ENCODE data around the gene NFX1.

Gene NFX1

DNA sequence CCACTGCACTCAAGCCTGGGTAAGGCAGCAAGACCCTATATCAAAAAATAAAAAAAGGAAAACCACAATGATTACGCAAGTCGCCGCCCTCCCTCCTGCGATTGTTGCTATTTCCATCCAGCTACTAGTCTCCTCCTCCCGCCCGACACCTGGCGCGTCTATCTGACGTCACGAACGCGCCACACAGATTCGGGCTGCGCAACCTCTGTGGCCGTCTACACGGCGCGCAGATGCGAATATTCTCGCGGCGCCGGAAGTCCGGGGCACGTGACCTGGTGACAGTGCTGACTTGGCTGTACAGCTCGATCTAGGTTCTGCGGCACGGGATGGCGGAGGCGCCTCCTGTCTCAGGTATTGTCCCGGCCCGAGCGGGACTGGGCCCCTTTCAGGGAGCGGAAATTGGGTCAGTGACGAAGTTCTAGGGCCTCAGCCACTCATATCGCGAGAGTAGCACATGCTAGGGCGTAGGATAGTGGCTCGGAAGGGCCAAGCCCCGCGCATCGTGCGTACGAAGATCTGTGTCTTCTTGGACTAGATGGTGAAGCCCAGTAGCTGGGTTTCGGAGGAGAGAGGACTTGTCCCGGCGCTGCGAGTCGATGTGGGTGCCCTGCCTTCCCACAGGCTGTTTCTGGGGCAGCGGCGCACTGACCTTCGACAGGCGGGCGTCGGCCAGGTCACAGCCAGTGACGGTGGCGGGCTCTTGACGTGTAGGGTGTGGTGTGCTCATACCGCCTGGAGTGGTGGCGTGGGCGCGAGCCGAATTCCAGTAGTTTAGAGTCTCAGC is at the start of gene NFX1:
Gene NFX1 (plus strand): TSS at position 270 of the 784 bp plus-strand sequence. CDS start 57 bp downstream, at position 327.
- H3K9me3 Mint-ChIP-seq, result no peaks in the 10 kb centered on the region
- H3K4me1 Mint-ChIP-seq, result peaks cover 71% of the 10 kb centered on the region
- CTCF ChIA-PET, result interaction anchor here (0.8 to 2.0 kb wide), 5 partner anchors 18 to 176 kb away, joined by 3 to 7 read pairs (median 5); no protein-coding TSS in a partner anchor
- H3K27ac Mint-ChIP-seq, result peak within 1 kb of the TSS; percentile 100
- H3K36me3 Mint-ChIP-seq, result peaks cover 41% of the 10 kb centered on the region
- peak within 1 kb of the TSS; percentile 91 for H3K4me3 Mint-ChIP-seq
- peak; percentile 99 for DNase-seq
- H3K27me3 Mint-ChIP-seq, result peaks cover 5% of the 10 kb centered on the region

DNA sequence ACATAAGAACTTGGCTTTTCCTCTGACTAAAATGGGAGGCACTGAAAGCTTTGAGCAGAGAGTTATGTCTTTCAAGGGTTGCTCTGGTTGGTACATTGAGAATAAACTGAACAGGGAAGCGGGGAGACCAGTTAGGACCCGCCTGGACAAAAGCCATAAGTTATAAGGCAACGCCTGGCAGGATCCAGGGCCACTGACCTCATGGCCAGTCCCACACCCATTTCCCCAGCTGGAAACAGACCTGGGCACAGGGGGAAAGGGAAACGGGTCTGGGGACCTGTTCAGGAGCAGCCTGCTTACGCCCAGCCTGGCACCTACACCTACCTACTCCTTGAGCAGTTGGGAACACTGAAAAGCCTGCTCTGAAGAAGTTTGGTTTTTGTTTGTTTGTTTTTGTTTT is 49.0 kb upstream of the NFX1 start:
- H3K27ac Mint-ChIP-seq, result no peak overlapping the region
- peaks cover 26% of the 10 kb centered on the region for H3K27me3 Mint-ChIP-seq
- no peak overlapping the region for H3K4me3 Mint-ChIP-seq
- no peaks in the 10 kb centered on the region for H3K9me3 Mint-ChIP-seq
- H3K4me1 Mint-ChIP-seq, result peaks cover 2% of the 10 kb centered on the region
- CTCF ChIA-PET, result no interaction called here
- H3K36me3 Mint-ChIP-seq, result no peaks in the 10 kb centered on the region
- no peak for DNase-seq

DNA sequence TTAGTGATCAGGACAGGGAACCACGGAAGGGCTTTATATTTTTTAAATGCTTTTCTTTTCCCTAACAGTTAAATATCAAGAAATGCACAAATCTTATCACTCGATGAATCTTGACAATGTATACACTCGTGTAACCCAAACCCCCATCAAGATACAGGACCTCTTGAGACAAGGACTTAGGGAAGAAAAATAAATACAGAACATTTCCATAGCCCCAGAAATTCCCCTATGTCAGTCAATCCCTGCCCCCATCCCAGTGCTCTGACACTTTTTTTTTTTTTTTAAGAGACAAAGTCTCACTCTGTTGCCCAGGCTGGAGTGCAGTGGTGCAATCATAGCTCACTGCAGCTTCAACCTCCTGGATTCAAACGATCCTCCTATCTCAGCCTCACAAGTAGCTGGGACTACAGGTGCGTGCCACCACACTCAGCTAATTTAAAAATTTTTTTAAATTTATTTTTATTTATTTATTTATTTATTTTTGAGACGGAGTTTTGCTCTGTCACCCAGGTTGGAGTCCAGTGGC is 47.6 kb upstream of the NFX1 start:
- Mint-ChIP-seq H3K36me3 (peaks cover 4% of the 10 kb centered on the region), H3K27ac (no peak overlapping the region), H3K4me3 (no peak overlapping the region), H3K9me3 (no peaks in the 10 kb centered on the region), H3K27me3 (peaks cover 17% of the 10 kb centered on the region), H3K4me1 (peaks cover 2% of the 10 kb centered on the region)
- CTCF ChIA-PET, result interaction anchor here (0.9 to 1.1 kb wide), 3 partner anchors 9 to 17 kb away, joined by 3 to 5 read pairs (median 3); no protein-coding TSS in a partner anchor
- DNase-seq, result no peak

DNA sequence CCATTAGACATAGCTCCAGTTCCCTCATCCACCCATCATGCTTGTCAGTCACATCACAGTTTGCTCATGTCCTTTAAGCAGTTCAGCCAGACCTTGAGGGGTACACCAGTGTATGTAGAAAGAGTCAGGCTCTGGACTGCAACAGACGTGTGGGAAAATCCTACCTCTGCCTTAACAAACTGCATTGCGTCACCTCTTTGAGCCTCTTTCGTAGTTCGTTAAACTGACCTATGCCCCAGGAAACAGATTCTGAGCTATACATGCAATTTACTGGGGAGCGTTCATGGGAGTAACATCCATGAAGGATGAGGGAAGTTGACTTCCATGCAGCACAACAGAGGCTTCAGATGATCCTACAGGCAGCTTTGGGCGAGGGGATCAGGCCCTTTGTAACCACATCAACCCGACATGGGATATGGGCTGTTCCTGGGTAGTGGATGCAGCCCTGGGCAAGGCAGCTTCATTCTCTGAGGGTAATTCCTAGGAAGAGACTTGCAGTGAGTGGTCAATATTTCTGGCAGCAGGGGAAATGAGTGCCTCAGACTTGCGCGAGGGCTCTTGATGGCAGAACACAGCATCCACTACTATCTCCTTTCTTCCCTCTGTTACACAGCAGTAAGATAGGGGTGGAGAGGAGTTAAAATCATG is 46.1 kb upstream of the NFX1 start:
- H3K9me3 Mint-ChIP-seq, result no peaks in the 10 kb centered on the region
- CTCF ChIA-PET, result no interaction called here
- H3K4me1 Mint-ChIP-seq, result peaks cover 2% of the 10 kb centered on the region
- no peak overlapping the region for H3K4me3 Mint-ChIP-seq
- H3K27ac Mint-ChIP-seq, result no peak overlapping the region
- no peak for DNase-seq
- peaks cover 5% of the 10 kb centered on the region for H3K36me3 Mint-ChIP-seq
- peaks cover 17% of the 10 kb centered on the region for H3K27me3 Mint-ChIP-seq

DNA sequence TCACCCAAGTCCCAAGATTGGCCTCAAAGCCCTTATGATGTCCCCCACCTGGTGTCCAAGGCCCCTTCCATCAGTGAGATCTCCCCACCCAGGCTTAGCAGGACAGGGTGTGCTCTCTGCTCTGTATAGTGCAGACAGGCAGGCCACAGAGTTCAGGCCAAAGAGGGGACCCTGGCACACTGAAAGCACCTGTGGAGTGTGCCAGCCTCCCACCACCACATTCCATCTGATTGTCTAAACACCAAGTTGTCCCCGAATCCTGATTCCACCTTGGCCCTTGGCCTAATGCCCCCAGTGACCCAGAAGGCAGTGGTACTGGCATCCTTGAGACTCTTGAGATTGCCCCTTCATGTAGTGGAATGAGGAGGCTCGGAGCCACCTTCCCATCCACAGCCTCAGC is 45.0 kb upstream of the NFX1 start:
- no peak overlapping the region for H3K27ac Mint-ChIP-seq
- no peak overlapping the region for H3K4me3 Mint-ChIP-seq
- peaks cover 2% of the 10 kb centered on the region for H3K4me1 Mint-ChIP-seq
- H3K27me3 Mint-ChIP-seq, result peaks cover 8% of the 10 kb centered on the region
- no peak for DNase-seq
- CTCF ChIA-PET, result no interaction called here
- H3K9me3 Mint-ChIP-seq, result no peaks in the 10 kb centered on the region
- H3K36me3 Mint-ChIP-seq, result peaks cover 7% of the 10 kb centered on the region

DNA sequence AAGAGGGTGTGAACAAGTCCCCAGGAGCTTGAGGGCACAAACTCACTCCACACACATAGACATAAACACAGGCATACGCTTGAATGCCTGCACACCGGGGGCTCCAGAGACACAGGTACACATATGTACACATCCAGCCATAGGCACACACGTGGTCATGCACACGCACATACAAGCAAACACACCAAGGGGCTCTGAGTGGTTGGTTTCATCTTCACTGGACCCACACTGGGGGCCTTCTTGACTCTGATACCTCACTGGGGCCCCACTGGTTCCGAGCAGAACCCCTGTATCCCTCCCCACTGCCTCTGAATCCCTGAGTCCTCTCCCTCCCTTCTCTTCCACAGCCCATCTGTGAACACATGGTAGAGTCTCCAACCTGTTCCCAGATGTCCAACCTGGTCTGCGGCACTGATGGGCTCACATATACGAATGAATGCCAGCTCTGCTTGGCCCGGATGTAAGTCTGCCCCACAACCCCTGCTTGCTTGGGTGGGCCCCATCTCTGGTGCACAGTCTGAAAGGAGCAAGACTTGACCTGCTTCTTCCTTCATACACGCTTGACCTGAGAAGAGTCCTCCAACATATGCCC is 44.0 kb upstream of the NFX1 start:
- no peak for DNase-seq
- H3K27ac Mint-ChIP-seq, result no peak overlapping the region
- CTCF ChIA-PET, result no interaction called here
- no peak overlapping the region for H3K4me3 Mint-ChIP-seq
- no peaks in the 10 kb centered on the region for H3K9me3 Mint-ChIP-seq
- H3K4me1 Mint-ChIP-seq, result peaks cover 2% of the 10 kb centered on the region
- H3K27me3 Mint-ChIP-seq, result peaks cover 8% of the 10 kb centered on the region
- H3K36me3 Mint-ChIP-seq, result peaks cover 9% of the 10 kb centered on the region

DNA sequence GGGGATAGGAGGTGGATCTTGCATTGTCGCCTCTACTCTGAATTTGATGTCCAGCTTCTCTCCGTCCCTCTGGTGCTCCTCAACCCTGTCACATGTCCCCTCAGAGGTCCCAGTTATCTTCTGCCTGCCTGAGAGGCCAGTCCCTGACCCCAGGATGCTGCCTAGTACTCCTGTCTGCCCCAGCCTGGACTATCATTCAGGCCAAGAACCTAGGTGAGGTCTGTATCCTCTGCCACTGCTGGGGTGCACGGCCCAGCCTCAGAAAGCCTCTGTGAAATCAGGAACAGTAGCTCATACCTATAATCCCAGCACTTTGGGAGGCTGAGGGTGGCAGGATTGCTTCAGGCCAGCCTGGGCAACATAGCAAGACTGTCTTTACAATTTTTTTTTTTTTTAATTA is 41.7 kb upstream of the NFX1 start:
- DNase-seq, result no peak
- peaks cover 17% of the 10 kb centered on the region for H3K36me3 Mint-ChIP-seq
- H3K4me1 Mint-ChIP-seq, result peaks cover 2% of the 10 kb centered on the region
- H3K27ac Mint-ChIP-seq, result no peak overlapping the region
- no peaks in the 10 kb centered on the region for H3K9me3 Mint-ChIP-seq
- H3K4me3 Mint-ChIP-seq, result no peak overlapping the region
- CTCF ChIA-PET, result interaction anchor here (0.5 kb wide), 1 partner anchor 59 kb away, joined by 3 read pairs; no protein-coding TSS in a partner anchor
- H3K27me3 Mint-ChIP-seq, result no peaks in the 10 kb centered on the region

DNA sequence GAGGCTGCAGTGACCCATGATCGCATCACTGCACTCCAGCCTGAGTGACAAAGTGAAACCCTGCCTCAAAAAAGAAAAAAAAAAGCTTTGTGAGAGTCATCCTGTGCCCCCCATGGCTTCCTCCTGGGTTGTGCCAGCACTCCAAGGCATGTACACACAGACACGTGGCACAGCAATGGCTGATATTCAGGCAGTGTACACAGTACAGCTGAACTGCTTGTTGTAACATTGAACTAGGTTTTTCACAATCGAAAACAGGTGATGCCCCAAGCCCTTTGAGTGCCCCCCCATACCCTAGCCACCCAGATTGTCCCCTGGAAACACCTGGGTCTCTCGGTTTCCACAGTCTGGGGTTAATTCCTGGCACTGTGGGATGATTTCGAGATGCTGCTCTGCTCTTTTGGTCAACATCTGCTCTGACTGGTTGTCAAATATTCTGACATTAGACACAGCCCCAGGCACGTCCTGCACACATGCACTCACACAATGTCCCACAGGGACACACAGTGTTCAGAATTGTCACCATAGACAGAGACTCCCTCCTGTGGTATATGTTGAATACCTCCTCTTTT is 41.1 kb upstream of the NFX1 start:
- DNase-seq, result no peak
- Mint-ChIP-seq H3K9me3 (no peaks in the 10 kb centered on the region), H3K27ac (peak overlapping the region; percentile 34), H3K4me3 (no peak overlapping the region), H3K27me3 (no peaks in the 10 kb centered on the region), H3K36me3 (peaks cover 18% of the 10 kb centered on the region), H3K4me1 (peaks cover 2% of the 10 kb centered on the region)
- CTCF ChIA-PET, result no interaction called here

DNA sequence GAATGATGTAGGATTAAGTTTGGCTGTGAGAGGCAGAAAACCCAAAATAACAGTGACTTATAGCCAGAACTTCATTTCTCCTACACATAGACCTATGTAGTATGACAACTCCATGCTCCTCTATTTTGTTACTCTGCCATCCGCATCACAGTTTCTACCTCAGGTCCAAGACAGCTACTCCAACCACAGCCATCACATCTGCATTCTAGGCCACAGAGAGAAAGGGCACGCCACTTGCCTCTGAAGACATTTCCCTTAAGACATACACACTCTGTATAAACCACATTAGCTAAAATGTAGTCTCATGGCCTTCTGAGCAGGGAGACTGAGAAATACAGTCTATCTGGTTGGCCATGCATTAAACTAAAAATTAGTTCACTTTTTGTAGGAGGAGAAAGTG is 40.3 kb upstream of the NFX1 start:
- H3K36me3 Mint-ChIP-seq, result peaks cover 26% of the 10 kb centered on the region
- H3K27me3 Mint-ChIP-seq, result no peaks in the 10 kb centered on the region
- H3K27ac Mint-ChIP-seq, result no peak overlapping the region

DNA sequence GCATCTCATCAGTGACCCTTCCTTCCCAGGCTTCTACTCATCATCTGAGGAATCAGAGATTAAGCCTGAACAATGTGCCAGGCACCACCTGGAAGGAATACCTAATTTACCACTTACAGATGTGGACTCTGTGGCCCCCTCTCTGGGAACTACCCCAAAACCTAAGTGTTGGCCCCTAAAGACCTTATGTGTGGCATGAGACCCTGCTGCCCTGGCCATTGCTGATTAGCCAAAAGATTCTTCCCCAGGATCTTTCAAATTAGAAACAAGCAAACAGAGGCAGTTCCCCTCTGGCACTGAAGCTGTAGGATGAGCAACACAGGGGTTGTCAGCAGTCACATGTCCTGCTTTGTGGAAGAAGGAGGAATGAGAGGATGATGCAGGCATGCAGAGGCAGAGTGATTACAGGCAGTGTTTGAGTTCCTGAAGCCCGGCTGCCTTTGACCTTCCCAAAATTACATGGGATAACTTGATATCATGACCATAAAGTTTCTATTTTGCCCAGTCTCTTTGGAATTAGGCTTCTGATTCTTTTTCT is 39.8 kb upstream of the NFX1 start:
- H3K27ac Mint-ChIP-seq, result peak overlapping the region; percentile 11
- DNase-seq, result no peak
- CTCF ChIA-PET, result no interaction called here
- peaks cover 2% of the 10 kb centered on the region for H3K4me1 Mint-ChIP-seq
- H3K4me3 Mint-ChIP-seq, result no peak overlapping the region
- peaks cover 27% of the 10 kb centered on the region for H3K36me3 Mint-ChIP-seq
- no peaks in the 10 kb centered on the region for H3K9me3 Mint-ChIP-seq
- H3K27me3 Mint-ChIP-seq, result no peaks in the 10 kb centered on the region

More for the DNA sequence above, 40.3 kb upstream of the NFX1 start:
- H3K4me1 Mint-ChIP-seq, result peaks cover 2% of the 10 kb centered on the region
- no peak overlapping the region for H3K4me3 Mint-ChIP-seq
- no peak for DNase-seq
- H3K9me3 Mint-ChIP-seq, result no peaks in the 10 kb centered on the region
- CTCF ChIA-PET, result no interaction called here

DNA sequence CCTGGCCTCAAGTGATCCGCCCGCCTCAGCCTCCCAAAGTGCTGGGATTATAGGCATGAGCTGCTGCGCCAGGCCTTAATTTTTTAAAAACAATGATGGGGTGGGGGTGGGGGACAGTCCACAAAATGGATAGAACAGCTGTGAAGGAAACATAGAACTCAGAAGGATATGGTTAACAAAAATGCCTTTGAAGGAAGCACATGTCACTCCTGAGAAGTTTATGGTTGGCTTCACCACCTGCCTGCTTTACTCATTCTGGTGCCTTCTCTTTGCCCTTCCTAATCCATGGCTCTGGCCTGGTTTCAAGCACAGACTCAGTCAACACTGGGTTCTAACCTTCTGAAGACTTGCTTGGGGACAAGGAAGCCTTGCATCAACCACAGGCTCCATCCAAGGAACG is 36.1 kb upstream of the NFX1 start:
- DNase-seq, result no peak
- Mint-ChIP-seq H3K4me1 (peaks cover 2% of the 10 kb centered on the region), H3K27ac (no peak overlapping the region), H3K9me3 (no peaks in the 10 kb centered on the region), H3K36me3 (peaks cover 49% of the 10 kb centered on the region), H3K27me3 (no peaks in the 10 kb centered on the region), H3K4me3 (no peak overlapping the region)
- CTCF ChIA-PET, result interaction anchor here (1.0 kb wide), 1 partner anchor 84 kb away, joined by 3 read pairs; no protein-coding TSS in a partner anchor

DNA sequence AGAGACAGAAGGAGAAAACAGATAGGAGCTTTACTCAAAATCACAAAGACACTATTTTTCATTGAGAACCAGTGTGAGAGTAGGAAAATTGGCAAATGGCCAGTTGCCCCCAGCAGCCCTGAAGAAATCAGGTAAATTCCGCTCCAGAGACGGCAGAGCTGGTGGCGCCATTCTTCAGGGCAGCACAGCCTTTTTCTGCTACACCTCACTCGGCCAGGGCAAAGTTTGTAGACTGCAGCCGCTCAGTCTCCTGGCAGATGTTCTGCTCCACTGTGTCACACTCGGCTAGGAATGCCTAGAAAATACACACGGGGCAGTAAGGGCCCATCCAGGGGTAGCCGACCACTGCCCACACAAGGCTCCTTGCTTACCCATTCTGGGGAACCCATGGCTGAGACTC is 35.3 kb upstream of the NFX1 start:
- Mint-ChIP-seq H3K4me3 (no peak overlapping the region), H3K27ac (no peak overlapping the region), H3K4me1 (peaks cover 2% of the 10 kb centered on the region), H3K9me3 (no peaks in the 10 kb centered on the region), H3K27me3 (no peaks in the 10 kb centered on the region), H3K36me3 (peaks cover 54% of the 10 kb centered on the region)
- CTCF ChIA-PET, result interaction anchor here (1.0 kb wide), 1 partner anchor 85 kb away, joined by 3 read pairs; no protein-coding TSS in a partner anchor
- no peak for DNase-seq

DNA sequence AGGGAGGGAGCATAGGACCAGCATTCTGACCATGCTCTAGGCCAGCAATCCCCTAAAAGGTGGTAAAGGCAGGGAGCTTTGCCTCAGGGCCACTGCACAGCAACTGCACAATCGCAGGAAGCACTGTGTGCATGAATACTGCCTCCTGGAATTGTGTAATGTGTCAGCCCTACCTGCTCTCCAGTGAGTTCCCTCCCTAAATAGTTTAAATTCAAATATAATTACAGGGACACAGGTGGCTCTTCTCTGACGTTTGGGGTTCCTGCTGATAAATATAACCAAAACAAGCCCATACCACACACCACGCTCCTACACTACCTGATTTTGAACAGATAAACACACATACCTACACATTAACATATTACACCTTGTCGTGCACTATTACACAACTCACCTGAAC is 34.8 kb upstream of the NFX1 start:
- H3K4me1 Mint-ChIP-seq, result peaks cover 2% of the 10 kb centered on the region
- H3K27me3 Mint-ChIP-seq, result no peaks in the 10 kb centered on the region
- no peaks in the 10 kb centered on the region for H3K9me3 Mint-ChIP-seq
- no peak overlapping the region for H3K27ac Mint-ChIP-seq
- H3K36me3 Mint-ChIP-seq, result peaks cover 58% of the 10 kb centered on the region
- DNase-seq, result no peak
- CTCF ChIA-PET, result no interaction called here
- no peak overlapping the region for H3K4me3 Mint-ChIP-seq

DNA sequence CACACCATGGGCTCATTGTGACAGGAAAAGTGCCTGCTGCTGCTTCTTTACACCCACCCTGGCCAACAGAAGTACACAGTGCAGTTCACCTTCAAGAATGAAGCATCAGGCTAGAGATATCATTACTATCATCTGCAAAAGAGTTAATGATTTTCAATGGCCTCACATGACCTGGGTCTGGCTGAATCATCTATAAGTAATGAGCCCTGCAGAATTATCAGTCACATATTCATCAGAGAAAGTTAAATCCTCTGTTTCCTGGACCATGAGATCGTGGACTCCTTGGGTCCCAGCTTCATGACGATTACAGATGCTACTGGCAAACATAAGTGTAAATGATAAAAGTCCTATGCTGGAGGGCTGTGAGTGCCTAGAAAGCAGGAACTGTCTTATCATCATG is 34.1 kb upstream of the NFX1 start:
- Mint-ChIP-seq H3K27me3 (no peaks in the 10 kb centered on the region), H3K9me3 (no peaks in the 10 kb centered on the region), H3K27ac (no peak overlapping the region), H3K36me3 (peaks cover 64% of the 10 kb centered on the region), H3K4me1 (peaks cover 6% of the 10 kb centered on the region), H3K4me3 (no peak overlapping the region)
- no peak for DNase-seq
- CTCF ChIA-PET, result no interaction called here

All from activated naive CD4-positive, alpha-beta T cell treated with anti-CD3 and anti-CD28 coated beads, Interleukin-2, amount 10 ng/mL, durations not matched to agents 7 days and 5 days (primary cell).